Activated CD4-positive, alpha-beta T cell treated with anti-CD3 and anti-CD28 coated beads, Interleukin-2, amount 50 U/mL, for 48 hours (primary cell): ENCODE measurements around the gene SLC6A20.

Experiments used
- DNase-seq, 2 experiments: peaks; one replicate each; pipeline ENCODE4 v3.0.0-alpha.2; 2020

Gene SLC6A20

GRCh38 chr3:45799586-45799985 is 3.2 kb upstream of the SLC6A20 start:
- DNase-seq: no peak

GRCh38 chr3:45798034-45798433 is 1.7 kb upstream of the SLC6A20 start:
- no peak for DNase-seq

GRCh38 chr3:45796902-45797637 is 734 bp upstream of the SLC6A20 start:
- no peak for DNase-seq

GRCh38 chr3:45795509-45795881 is 841 bp downstream of the SLC6A20 start:
- DNase-seq: no peak

GRCh38 chr3:45794660-45795059 is 1.7 kb downstream of the SLC6A20 start:
- DNase-seq: no peak

- DNase-seq: no peak
Measured at GRCh38 chr3:45794177-45794560, 2.2 kb downstream of the SLC6A20 start.

GRCh38 chr3:45793482-45794176 is 2.7 kb downstream of the SLC6A20 start:
- DNase-seq: no peak

GRCh38 chr3:45792516-45793172 is 3.7 kb downstream of the SLC6A20 start:
- DNase-seq: no peak

- no peak for DNase-seq
Measured at GRCh38 chr3:45792036-45792435, 4.3 kb downstream of the SLC6A20 start.

- no peak for DNase-seq
Measured at GRCh38 chr3:45790596-45790995, 5.7 kb downstream of the SLC6A20 start.

- DNase-seq: no peak
Measured at GRCh38 chr3:45789235-45789812, 7.0 kb downstream of the SLC6A20 start.

- no peak for DNase-seq
Measured at GRCh38 chr3:45787551-45787950, 8.8 kb downstream of the SLC6A20 start.

GRCh38 chr3:45786801-45787495 is 9.4 kb downstream of the SLC6A20 start:
- no peak for DNase-seq

GRCh38 chr3:45785605-45786150 is 10.7 kb downstream of the SLC6A20 start:
- no peak for DNase-seq

- DNase-seq: no peak
Measured at GRCh38 chr3:45783667-45784066, 12.7 kb downstream of the SLC6A20 start.

GRCh38 chr3:45782381-45782780 is 14.0 kb downstream of the SLC6A20 start:
- no peak for DNase-seq

GRCh38 chr3:45781841-45782240 is 14.5 kb downstream of the SLC6A20 start:
- no peak for DNase-seq

GRCh38 chr3:45781271-45781670 is 15.1 kb downstream of the SLC6A20 start:
- no peak for DNase-seq

- DNase-seq: no peak
Measured at GRCh38 chr3:45779746-45780735, 16.3 kb downstream of the SLC6A20 start.

- DNase-seq: no peak
Measured at GRCh38 chr3:45778761-45779201, 17.6 kb downstream of the SLC6A20 start.

- DNase-seq: no peak
Measured at GRCh38 chr3:45777746-45778386, 18.5 kb downstream of the SLC6A20 start.
